NCI-H345 treated with DMSO at 0.1 percent for 48 hours (cell line): Measurements from ENCODE around the gene FHIT.

ENCODE experiments used
- DNase-seq: peaks from one replicate; lab custom pipeline; 2025; ENCODE audit not compliant: unreplicated experiment; lab: John Stamatoyannopoulos, UW

FHIT gene

DNA sequence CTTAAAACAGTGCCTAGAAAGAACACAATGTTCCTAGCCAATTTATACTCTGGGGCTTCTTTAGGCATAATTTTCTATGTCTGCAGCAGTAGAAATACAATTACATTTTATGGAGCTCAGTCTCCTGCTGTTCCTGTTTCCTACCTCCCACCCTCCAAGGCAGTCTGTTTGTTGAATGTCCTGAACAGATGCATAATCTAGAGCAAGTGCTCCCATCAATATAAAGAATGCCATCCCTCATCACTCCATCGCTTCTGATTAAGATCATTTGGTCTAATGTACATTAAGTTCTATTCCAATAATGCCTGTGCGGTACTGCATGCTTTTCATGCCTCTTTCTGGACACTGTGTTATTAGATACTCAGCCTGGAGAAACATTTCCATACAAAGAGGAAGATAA lies 1331.7 kb downstream of the FHIT start:
- no peak for DNase-seq

GRCh38 chr3:59914251-59914650 lies 1337.0 kb downstream of the FHIT start:
- DNase-seq = no peak

- DNase-seq = no peak
Measured at GRCh38 chr3:59913645-59914044, 1337.6 kb downstream of the FHIT start.

DNA sequence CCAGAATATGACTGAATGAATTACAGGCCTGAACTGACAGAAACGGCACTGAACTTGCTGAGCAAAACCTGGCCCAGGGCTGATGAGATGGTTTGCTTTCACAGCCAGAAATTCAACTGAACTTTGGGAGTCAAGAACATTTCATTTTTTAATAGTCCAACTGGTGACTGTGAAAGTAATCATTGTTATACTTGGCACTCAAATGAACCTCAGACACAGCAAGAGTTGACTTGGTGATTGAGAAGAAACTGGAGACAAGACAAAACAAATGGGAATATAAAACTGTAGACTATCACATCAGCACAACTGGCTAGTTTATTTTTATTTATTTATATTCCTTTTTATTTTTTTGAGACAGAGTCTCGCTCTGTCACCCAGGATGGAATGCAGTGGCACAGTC lies 1342.6 kb downstream of the FHIT start:
- DNase-seq = no peak

- no peak for DNase-seq
Measured at GRCh38 chr3:59908280-59908679, 1343.0 kb downstream of the FHIT start.

DNA sequence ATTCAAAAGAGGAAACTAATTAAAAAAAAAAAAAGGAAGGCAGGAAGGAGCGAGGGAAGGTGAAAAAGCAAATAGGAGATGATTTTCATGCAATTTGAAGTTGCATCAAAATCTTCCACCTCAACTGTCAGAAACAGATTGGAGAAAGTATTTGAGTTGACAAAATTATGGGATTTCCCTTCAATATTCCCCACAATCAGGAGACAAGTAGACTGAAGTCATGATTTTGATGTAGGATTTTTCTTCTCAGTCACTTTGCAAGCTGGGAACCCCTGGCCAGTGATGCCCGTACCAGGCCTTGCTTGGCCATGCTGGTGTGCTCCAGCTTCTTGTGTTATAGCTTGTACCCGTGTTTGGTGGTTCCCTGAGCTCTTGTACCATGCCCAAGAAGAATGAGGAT lies 1347.0 kb downstream of the FHIT start:
- DNase-seq = no peak

DNA sequence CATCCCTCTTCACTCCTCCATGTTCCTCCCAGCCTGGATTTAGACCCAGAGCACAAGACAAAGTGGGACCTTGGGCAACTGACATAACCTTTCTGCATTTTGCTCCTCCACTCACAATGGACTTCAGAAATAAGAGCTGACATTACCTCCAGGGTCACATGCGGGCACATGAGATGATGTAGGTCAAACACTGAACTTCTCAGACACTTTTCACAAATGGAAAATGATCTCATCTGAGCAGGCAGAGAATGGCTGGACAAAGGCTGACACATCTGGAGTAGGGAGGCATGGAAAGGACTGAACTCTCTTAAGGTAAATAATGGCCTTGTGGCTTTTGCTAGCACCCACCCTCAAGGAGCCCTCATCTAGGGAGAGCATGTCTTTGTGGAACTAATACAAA lies 1352.2 kb downstream of the FHIT start:
- DNase-seq = no peak

DNA sequence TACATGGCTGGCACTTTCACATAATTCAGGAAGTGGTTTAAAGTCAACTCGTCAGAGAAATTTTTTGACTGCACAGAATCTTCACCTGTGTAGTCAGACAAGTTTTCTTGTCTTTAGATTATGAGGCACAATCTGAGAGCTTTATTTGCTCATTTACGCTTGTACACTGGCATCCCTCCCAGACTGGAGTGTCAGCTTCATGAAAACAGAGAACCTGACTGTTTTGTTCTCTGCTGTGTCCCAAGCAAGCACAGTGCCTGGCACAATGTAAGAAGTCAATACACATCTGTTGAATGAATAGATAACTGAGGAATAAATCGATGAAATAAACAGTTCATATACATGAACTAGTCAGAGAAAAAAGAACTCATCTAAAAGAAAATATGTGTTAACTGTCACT lies 1355.3 kb downstream of the FHIT start:
- DNase-seq = no peak

DNA sequence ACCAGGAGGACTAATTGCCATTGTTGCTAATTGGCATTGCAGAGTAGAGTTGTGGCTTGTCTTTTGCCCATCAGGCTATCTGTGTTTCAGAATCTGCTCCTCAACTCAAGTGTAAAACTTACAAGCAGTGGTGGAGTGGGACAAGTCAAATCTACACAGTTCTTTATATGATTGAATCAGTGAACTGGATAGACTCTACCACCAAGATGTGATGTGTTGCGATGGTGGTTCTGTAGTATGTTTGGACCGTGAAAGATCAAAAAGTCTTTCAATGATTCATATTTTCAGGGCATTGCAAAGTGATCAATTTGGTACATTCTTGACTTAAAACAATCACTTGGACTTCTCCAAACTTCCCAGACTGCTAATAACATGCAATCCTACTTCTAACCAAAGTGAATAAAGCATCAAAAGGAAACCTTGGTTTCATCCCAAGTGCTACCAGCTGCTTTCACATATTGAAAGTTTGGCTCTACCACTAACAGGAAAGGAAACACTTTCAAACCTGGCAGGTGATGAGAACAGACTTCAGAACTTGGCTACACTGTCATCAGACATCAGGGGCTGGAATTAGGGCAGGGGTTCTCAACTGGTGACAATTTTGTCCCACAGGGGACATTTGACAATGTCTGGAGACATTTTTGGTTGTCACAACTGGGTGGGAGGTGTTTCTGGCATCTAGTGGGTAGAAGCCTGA lies 1356.7 kb downstream of the FHIT start:
- DNase-seq = no peak

DNA sequence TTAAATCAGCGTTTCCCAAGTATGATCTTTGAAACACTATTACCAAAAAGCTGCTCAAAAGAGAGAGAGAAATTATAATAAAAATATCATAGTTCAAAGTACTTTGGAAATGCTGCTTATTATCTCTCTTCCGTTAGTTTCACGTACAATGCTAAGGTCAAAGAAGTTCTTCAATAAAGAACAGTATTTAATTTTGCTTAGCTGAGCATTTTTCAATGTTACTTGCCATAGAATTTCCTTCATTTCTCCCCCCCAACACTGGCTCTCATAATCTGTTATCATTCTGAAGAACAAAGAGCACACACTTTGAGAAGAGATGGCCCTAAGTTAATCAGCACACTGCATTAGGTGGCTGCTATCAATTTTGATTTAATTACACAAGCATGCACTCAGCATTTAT lies 1360.6 kb downstream of the FHIT start:
- DNase-seq = no peak

DNA sequence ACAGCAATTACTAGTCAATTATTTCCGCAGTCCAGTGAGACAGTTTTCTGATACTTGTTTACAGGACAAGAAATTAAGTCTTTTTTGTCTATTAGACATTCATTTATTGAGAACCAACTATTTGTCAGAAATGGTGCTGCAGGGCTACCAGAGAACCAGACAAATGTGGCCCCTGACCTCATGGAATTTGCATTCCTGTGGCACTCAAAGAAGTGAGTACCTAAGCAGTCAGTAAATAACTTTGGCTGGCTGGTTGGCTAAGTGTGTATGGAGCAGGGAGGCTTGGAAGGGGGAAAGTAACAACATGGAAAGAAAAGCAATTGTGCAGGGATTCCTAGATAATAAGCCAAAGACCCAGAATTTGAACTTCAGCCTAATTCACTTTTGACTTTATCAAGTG lies 1364.5 kb downstream of the FHIT start:
- no peak for DNase-seq

GRCh38 chr3:59885899-59886400 lies 1365.3 kb downstream of the FHIT start:
- no peak for DNase-seq

- no peak for DNase-seq
Measured at GRCh38 chr3:59885101-59885500, 1366.2 kb downstream of the FHIT start.

DNA sequence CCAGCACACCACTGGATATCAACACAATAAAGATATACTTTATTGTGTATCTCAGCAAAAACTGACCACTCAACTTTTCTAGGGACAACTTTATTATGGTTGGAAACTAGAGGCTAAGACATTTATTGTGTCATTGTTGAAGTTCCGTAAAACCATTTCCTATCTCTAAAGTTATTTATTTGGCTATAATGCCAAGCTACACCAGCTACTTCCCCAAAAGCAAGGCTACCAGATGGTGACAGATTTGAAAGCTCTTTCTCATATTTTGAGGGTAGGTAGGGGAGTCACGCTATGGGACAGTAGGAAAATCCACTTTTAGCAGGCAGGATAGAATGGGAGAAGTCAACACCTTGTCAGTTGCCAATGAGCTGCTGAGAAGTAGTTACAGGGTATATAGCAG lies 1366.8 kb downstream of the FHIT start:
- no peak for DNase-seq

- no peak for DNase-seq
Measured at GRCh38 chr3:59882746-59883145, 1368.5 kb downstream of the FHIT start.

- peak; percentile 81 for DNase-seq
Measured at GRCh38 chr3:59880717-59881116, 1370.5 kb downstream of the FHIT start.

- DNase-seq = no peak
Measured at GRCh38 chr3:59879031-59879581, 1372.1 kb downstream of the FHIT start.

DNA sequence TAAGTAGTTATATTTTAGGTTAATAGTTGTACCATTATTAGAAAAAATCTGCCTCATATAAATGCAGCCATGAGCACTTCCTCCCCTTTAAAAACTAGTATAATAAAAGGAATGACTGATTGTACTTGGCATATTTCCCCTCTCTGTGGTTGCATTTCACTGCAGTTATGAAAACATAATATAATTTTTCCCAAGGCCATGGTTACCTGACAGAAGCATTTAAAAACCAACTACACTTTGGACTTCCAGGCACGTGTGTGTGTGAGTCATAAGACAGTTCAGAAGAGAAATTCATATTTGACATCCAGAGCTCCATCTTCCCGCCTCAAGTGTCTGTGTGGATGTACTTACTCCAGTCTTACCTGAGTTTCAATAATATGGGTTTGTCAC lies 1373.2 kb downstream of the FHIT start:
- no peak for DNase-seq

DNA sequence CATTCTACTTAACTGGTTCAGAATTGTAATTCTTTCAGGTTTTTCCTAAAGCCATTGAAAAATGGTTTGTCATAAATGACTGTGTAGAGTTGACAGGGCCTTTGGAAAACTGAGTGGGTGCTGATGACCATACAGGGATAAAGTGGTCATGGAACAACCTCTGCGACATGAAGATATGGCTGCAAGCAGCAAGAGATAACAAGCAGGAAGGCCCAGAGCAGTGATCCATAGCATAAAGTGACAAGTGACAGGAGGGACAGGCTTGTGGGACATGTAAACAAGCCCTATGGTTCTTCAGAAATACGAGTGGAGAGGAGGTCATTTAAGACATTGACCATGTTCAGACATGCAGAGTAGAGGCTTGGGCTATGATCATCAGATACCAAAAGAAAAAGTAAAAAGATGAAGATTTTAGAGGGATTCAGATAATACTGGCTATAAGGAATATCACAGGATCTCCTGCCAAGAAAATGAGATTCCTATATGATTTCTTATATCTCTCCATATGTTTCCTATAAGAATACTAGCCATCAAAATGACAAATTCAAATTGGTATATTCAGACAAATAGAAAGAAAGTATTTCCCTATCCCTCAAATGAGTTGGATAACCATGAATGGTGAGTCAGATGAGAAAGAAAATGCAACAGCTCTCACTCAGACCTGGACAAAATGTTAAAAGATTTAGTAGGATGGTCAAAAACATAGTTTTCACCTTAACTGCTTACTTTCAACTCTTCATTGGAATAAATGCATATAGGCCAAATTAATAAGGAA lies 1373.8 kb downstream of the FHIT start:
- DNase-seq = no peak

- DNase-seq = no peak
Measured at GRCh38 chr3:59876533-59877062, 1374.7 kb downstream of the FHIT start.

GRCh38 chr3:59873576-59874230 lies 1377.5 kb downstream of the FHIT start:
- DNase-seq = no peak
